Stimulated activated CD8-positive, alpha-beta memory T cell treated with anti-CD3 and anti-CD28 coated beads, Interleukin-12 subunit alpha, Interleukin-12 subunit beta, amount 100 ng/mL, for 1 hour (primary cell): ENCODE data around the gene ETV1.
"Not testable (repeated sequence)": the region's sequence is repeated elsewhere in the genome, so short reads cannot be mapped to it uniquely, and the experiment has no call there.

Source experiments
- DNase-seq: peaks from one replicate; pipeline ENCODE4 v3.0.0-alpha.2; 2020; ENCODE audit warnings: low read depth

The ETV1 gene

GRCh38 chr7:13921062-13921461 lies 68.4 kb downstream of the ETV1 start:
- no peak for DNase-seq

GRCh38 chr7:13920053-13920697 lies 69.3 kb downstream of the ETV1 start:
- DNase-seq, result no peak

- not testable (repeated sequence) for DNase-seq
Observed at GRCh38 chr7:13918333-13918732, 71.1 kb downstream of the ETV1 start.

GRCh38 chr7:13917103-13917502 lies 72.4 kb downstream of the ETV1 start:
- not testable (repeated sequence) for DNase-seq

GRCh38 chr7:13915891-13916290 lies 73.6 kb downstream of the ETV1 start:
- DNase-seq, result no peak

GRCh38 chr7:13912715-13913278 lies 76.7 kb downstream of the ETV1 start:
- no peak for DNase-seq

- no peak for DNase-seq
Observed at GRCh38 chr7:13911909-13912308, 77.6 kb downstream of the ETV1 start.

- no peak for DNase-seq
Observed at GRCh38 chr7:13910805-13911551, 78.5 kb downstream of the ETV1 start.

- DNase-seq, result no peak
Observed at GRCh38 chr7:13908667-13909397, 80.6 kb downstream of the ETV1 start.

GRCh38 chr7:13907831-13908230 lies 81.6 kb downstream of the ETV1 start:
- no peak for DNase-seq

- no peak for DNase-seq
Observed at GRCh38 chr7:13904689-13905088, 84.8 kb downstream of the ETV1 start.

GRCh38 chr7:13904007-13904406 lies 85.5 kb downstream of the ETV1 start:
- no peak for DNase-seq

- DNase-seq, result no peak
Observed at GRCh38 chr7:13901577-13901976, 87.9 kb downstream of the ETV1 start.

- DNase-seq, result no peak
Observed at GRCh38 chr7:13898957-13899670, 90.4 kb downstream of the ETV1 start.

GRCh38 chr7:13897819-13898218 lies 91.6 kb downstream of the ETV1 start:
- DNase-seq, result no peak

GRCh38 chr7:13894954-13895353 lies 94.5 kb downstream of the ETV1 start:
- no peak for DNase-seq

- no peak for DNase-seq
Observed at GRCh38 chr7:13894377-13894776, 95.1 kb downstream of the ETV1 start.

- DNase-seq, result no peak
Observed at GRCh38 chr7:13890793-13891192, 98.7 kb downstream of the ETV1 start.

- no peak for DNase-seq
Observed at GRCh38 chr7:13886356-13886755, 103.1 kb downstream of the ETV1 start.

- no peak for DNase-seq
Observed at GRCh38 chr7:13882051-13882450, 107.4 kb downstream of the ETV1 start.

- DNase-seq, result no peak
Observed at GRCh38 chr7:13880789-13881188, 108.7 kb downstream of the ETV1 start.
